Hippocampal formation (tissue), 2 donors: ENCODE data around the gene DOCK3.
"Not testable (repeated sequence)": the region's sequence is repeated elsewhere in the genome, so short reads cannot be mapped to it uniquely, and the experiment has no call there.

Experiments
- DNase-seq, 2 donors: peaks; one replicate each; lab custom pipeline; 2025; lab: John Stamatoyannopoulos, UW

DOCK3 gene

DNA sequence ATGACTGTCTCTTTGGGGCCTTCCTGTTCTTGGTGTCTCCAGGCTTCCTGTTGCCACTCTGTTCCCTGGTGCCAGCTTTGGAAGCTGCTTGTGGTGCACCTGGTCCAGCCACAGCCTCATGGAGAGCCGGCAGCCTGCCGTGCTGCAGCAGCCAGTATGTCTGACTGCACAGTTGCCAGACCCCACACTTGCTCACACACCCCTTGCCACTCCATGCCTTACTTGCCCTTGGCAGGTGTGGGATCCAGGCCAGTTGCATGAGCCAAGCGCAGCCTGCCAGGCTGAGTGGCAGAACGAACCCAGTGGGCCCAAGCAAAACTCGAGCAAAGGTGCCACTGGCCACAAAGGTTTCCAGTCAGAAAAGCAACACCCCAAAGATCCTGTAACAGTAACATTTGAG lies 309.2 kb downstream of the DOCK3 start:
- no peak for DNase-seq

DNA sequence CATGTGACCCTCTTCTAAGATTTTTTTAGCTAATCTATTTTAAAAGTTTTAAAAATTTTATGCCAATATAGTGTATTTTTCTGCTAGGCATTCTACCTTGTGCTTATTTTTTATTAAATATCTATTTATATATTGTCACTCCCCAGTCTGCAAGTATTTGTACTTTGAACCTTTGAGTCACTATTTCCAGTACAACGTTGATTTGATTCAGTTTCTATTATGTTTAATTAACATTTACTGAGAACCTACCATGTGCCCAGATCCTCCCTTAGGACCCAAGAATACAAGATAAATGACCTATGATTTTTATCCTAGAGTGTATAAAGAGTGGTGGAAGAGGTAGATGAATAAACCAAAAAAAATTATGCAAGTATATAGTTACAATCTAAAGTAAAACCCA lies 311.2 kb downstream of the DOCK3 start:
- no peak for DNase-seq

DNA sequence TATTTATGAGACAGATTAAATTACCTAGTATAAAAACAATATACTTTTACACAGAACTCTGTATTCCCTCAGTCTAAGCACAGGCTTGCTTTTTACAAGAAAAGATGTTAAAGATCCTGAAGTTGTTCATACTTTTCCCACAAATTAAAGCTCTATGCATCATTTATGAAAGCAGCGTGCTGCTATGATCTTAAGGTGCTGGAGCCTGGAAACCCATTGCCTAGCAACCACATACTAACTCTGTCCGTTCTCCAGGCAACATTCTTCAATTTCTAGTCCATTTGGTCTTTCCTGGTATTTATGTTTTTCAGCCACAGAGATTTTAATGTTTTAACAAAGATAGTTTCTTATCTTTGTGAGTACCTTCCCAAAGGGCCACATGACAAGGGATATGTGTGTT lies 312.0 kb downstream of the DOCK3 start:
- no peak for DNase-seq

DNA sequence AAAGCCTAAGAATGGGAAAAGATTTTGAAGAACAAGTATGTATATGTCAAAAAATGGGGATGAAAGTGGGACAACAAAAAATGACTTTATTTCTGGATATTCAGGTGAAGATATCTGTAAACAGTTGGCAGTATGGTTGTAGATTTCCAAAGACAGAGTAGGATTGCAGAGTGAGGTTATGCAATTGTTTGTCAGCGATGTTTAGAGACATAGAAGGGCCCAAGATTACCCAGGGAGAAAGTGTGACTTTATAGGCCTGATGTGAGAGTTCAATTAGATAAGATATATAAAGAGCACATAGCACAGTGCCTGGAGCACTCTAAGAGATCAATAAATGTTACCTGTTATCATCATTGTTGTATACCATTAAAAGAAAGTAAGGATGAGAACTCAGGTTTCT lies 319.8 kb downstream of the DOCK3 start:
- DNase-seq: no peak

DNA sequence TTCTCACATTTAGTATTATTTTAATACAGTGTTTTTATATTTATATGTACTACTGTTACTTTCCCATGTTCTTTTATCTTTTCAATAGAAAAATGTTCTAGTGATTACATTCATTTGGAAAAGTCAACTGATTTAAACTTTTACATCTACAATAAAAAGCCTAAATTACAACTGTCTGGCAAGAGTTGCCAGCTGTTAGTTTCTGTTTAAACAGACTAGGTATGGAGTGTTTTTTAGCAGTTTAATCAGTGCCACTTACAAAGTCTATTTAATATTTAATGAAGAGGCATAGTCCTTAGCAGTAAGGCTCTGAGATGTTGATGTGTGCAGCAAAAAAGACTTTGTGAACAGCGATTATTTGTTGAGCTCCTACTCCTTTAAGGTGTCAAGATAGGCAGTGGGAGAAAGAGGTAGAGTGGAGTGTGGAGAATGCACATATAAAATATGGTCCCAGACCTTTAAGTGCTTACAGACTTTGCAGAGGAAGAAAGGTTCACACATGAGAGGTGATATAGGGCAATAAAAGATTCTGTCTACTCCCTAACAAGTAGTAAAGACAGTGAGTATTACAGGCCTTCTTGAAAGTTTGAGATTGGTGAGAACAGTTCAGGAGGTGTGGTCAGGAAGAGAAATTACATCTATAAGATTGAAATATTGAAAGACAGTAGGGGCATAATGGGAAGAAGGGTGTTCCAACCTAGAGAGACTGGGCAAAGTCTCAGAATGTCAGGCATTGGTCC lies 320.5 kb downstream of the DOCK3 start:
- no peak for DNase-seq

DNA sequence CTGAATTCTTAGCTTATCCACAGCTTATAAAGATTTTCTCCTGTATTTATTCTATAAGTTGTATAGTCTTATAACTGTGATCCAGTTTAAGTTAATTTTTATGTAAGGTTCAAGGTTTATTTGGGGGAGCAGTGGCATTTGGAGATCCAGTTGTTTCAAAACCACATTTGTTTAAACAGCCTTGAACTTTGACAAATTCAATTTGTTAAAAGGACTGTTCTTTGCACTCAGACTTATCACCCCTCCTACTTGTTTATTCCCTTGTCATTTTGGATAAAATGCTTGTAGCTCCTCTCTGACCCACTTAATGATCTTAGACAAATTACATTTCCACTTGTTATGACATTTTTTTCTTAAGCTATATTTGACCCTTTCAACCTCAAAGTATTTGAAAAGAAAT lies 327.8 kb downstream of the DOCK3 start:
- no peak for DNase-seq

DNA sequence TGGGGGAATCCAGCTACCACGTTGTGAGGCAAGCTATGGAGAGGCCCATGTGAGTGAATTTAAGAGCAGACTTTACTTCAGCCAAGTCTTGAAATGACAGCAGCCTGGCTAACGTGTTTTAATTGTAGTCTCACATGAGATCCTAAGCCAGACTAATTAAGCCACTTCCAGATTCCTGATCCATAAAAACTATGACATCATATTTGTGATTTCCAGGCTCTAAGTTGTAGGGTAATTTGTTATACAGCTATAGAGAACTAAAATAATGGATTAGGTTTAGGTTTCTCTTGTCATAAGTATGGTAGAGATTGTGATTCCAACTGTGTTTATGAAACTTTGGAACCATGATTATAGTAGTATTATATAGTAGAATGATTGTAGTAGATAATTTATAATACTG lies 329.5 kb downstream of the DOCK3 start:
- no peak for DNase-seq

DNA sequence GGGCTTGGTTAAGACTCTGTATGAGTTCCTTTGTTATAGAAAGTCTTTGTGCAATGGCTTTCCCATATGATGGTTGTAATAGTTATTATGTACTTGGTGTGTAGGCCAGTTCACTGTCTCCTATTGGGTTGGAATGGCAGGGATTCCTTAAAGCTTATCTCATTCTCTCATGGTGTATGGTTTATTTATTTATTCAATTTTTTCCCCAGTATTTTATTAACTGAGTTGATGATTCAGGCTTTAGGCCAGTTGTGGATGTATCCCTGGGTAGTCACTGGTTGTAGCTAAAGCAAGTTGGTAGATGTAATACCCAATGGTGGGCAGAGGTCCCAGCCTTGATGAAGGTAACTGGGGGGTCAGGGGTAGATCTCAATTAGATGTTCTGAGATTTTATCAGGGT lies 349.4 kb downstream of the DOCK3 start:
- no peak for DNase-seq

DNA sequence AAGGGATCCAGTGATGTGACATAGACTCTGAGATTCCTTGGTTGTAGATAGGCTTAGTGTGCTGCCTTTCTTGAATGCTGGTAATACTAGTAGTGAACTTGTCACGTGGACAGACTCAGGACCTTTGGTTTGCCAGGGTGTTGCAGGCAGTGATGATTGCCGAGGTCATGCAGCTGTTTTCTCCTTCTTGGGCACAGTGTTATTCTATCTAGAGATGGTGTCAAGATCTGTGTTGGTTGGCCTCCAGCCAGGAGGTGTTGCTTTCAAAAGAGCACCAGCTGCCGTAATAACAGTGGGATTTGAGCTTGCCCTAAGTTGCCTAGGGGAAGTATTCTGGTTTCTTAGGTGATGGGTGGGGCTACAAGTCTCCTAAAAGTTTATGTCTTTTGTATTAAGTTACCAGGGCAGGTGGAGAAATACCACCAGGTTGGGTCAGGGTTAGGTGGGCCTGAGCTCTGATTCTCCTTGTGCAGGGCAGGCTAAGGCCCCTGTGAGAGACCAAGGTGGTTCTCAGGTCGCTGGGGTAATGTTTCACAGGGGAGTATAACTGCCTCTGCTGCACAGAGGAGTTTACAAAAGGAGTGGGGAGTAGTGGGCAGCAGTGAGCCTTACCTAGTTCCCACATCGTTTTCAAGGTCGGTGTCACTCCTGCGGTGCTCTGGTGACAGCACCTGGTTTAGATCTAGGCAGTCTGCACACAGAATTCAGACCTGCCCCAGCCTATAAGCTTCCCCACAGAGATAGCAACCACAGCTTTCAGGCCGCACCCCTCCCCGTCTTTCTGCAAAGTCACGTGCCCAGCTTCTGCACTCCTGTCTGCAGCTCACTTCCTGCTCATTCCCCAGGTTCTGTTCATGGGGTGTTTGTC lies 350.3 kb downstream of the DOCK3 start:
- DNase-seq: no peak

DNA sequence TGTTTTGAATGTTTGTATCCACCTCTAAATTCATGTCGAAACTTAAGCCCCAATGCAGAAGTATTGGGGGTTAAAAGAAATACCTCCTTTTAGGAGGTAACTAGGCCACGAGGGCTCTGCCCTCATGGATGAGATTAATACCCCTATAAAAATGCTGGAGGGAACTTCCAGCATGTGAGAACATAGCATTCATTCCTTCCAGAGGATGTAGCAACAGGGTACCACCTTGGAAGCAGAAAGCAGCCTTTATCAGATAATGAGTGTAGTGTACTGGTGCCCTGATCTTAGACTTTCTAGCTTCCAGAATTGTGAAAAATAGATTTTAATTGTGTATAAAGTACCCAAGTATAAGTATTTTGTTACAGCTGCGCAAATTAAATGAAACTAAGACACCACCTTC lies 356.9 kb downstream of the DOCK3 start:
- DNase-seq: no peak

DNA sequence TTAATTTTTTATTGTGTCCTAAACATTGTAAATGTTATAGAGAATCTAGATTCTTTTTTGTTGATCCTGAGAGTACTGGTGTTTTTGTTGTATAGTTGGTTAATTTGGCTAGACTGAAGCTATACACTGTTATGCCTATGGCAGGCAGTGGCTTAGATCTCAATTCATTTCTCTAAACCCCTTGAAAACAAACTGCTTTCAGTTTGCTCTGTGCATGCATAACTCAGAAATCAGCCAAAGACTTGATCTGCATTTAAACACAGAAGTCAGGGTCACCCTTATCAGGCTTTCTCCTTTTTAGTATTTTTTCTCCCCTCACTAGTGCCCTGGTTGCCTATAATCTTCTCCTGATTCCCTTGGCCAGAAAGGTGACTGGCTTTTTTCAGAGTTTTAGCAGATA lies 360.9 kb downstream of the DOCK3 start:
- DNase-seq: no peak

DNA sequence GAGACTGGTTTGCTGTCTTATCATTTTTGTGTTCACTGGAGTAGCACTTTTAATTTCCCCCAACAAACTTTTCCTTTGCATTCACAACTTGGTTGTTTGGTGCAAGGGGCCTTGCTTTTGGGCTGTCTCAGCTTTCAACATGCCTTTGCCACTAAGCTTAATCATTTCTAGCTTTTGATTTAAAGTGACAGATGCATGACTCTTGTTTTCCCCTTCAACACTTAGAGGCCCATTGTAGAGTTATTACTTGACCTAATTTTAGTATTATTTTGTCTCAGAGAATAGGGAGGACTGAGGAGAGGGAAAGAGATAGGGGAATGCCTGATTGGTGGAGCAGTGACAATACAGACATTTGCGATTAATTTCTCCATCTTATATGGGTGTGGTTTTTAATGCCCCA lies 370.3 kb downstream of the DOCK3 start:
- DNase-seq: no peak

DNA sequence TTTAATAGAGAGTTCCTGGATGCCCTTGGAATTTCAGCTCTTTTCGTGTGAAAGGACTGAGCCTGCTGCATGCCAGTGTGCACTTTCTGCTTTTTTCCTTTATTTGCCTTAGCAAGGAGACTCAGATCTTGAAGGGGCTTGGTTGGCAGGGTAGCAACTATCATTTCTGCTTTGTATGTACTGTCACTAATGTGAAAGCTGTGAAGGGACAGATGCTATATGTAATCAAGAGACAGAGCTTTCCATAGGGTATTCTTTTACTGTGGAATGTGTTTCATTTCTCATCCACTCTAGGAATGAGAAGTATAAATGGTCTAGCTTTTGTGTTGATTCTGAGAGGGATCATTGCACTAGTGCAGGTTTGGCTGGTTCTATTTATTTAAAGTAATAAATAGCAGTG lies 377.8 kb downstream of the DOCK3 start:
- no peak for DNase-seq

DNA sequence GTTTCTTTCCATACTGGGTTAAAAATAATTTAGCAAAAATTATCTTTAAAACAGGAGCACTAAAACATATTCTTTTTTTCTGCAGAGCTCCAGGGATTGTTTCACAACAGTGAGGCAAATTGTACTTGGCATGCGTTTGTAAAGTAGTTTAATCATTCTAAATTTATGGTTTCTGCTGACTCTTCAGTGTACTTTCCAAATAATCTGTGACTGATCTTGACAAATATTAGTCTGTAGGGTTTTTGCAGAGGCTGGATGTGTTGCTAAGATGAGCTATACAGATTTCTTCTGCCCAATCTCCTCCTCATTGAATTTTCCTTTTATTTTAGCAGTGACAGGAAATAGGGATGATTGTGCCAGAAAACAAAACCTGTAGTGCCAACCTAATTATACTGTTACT lies 382.4 kb downstream of the DOCK3 start:
- DNase-seq: no peak

DNA sequence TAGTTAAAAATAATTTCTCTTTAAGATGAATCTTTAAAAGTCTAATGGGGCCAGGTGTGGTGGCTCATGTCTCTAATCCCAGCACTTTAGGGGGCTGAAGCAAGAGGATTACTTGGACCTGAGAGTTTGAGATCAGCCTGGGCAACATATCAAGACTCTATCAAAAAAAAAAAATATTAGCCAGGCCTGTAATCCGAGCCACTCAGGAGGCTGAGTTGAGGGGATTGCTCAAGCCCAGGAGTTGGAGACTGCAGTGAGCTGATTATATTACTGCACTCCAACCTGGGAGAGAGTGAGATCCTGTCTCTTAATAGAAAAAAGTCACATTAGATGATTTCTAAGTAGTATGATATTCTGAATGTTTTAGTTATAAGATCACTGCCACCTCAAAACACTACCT lies 388.3 kb downstream of the DOCK3 start:
- no peak for DNase-seq

DNA sequence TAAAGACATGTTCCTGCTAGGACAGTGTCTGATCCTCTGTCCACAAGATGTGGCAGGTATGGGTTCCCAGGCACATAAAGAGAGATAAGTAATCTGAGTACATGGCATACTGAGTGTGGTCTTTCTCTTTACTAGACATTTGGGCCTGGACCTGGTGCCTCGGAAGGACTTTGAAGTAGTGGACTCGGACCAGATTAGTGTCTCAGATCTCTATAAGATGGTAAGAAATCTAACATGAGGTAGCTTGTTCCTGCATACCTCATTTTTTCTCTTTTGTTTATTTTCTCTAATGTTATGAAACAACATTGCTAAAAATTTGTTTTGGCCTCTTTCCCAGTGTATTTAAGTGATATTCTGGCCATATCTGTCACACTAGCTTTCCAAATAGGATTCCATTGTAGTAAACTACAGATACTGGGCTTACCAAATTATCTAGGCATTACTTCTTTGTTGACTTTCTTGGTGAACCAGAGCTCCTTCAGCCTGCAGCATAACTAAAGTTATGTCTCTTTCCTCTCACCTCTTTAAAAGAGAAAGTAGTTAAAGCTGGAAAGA lies 400.6 kb downstream of the DOCK3 start:
- DNase-seq: no peak

DNA sequence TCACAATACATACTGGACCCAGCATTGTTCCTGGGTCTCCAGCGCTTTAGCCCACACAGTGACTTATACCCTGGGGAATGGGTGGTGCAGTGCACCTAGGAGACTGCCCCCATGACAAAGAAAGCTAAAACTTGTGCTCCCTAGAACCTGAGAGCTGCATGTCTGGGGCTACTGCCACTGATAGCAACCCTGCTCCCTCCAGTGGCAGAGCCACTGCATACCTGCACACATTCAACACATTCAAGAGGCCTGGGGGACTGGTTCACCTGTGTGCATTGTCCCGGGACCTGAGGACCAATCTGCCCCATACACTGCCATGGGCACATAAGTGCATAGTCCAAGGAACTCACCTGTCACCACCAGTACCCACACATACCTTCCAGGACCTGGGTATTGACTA lies 407.6 kb downstream of the DOCK3 start:
- DNase-seq: no peak

DNA sequence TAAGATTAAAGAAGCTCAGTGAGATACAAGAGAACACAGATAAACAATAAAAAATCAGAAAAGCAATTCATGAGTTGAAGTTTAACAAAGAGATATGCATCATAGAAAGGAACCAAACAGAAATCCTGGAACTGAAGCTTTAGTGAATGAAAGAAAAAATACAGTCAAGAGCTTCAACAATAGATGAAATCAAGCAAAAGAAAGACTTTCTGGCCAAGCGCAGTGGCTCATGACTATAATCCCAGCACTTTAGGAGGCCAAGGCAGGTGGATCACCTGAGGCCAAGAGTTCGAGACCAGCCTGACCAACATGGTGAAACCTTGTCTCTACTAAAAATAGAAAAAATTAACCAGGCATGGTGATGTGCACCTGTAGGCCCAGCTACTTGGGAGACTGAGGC lies 408.8 kb downstream of the DOCK3 start:
- no peak for DNase-seq

DNA sequence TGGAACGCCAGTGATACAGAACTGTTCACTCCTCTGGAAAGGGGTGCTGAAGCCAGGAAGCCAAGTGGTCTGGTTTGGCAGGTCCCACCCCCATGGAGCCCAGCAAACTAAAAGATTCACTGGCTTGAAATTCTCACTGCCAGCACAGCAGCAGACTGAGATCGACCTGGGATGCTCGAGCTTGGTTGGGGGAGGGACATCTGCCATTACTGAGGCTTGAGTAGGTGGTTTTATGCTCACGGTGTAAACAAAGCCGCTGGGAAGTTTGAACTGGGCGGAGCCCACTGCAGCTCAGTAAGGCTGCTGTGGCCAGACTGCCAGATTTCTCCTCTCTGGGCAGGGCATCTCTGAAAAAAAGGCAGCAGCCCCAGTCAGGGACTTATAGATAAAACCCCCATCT lies 417.4 kb downstream of the DOCK3 start:
- DNase-seq: not testable (repeated sequence)

DNA sequence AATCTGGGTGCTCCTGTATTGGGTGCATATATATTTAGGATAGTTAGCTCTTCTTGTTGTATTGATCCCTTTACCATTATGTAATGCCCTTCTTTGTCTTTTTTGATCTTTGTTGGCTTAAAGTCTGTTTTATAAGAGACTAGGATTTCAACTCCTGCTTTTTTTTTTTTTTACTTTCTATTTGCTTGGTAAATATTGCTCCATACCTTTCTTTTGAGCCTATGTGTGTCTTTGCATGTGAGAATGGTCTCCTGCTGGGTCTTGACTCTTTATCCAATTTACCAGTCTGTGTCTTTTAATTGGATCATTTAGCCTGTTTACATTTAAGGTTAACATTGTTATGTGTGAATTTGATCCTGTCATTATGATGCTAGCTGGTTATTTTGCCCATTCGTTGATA lies 420.1 kb downstream of the DOCK3 start:
- DNase-seq: not testable (repeated sequence)

DNA sequence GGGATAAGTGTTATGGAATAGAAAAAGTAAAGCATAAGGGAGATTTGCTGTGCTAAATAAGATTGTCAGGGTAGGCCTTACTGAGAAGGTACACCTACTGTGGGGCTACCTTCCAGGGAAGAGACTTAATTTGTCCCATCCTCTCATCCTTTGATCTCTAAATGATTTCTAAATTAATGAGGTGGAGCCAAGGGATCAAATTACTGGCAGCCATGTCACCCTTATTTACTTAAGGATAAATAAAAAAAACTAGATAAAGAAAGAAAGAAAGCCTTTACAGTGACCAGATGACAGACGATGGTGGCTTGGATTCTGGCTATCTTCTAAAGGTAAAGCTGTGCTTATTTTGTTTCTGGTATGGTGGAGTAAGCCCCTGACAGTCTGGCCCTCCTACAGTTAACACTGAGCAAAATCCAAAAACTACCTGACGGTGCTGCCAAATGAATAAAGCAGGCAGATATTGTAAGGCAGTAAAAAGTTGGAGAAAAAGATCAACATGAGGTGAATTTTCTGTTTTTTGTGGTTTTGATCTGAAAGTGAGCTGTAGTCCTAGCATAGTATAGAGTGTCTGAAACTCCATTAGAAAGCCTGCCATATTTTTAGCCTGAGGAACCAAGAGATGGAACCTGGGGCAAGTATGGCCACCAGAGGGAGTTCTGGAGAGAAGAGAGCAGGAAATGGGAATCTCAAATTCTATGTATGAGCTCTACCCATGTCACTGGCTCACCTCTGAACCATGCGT lies 425.2 kb downstream of the DOCK3 start:
- DNase-seq: no peak

DNA sequence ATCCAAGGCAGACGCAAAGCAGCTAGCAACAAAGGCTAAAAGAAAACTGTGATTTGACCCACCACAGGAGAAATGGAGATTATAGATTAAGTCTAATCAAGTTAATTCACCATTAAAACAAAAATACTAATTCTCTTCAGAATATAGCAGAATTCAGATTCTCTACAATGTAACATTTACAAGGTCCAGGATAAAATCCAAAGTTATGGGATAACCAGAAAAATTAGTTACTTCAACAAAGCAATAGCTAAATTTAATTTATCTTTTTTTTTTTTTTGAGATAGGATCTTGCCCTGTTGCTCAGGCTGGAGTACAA lies 425.8 kb downstream of the DOCK3 start:
- DNase-seq: no peak

DNA sequence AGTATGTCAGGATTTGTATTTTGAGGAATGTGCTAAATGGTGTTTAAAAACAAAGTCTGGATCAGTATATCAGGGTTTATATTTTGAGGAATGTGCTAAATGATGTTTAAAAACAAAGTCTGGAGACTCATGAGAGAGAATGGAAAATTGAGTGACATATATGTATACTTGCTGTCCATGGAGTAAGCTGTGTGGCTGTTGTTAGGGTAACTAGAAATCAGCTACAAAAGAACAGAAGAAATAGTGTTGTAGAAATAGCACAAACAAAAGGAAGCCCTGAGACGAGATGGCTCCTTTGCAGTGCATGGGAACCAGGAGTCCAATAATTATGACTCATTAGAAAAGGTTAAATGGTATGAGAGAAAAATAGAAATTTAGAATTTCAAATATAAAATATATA lies 427.7 kb downstream of the DOCK3 start:
- no peak for DNase-seq
